H9 (cell line): ENCODE data around the gene KLC4. TPM values are rescaled to one million over a fixed set of nuclear protein-coding genes. Genes with fewer than 3 reads are reported as not detected.

Experiments
- DNase-seq: peaks from one replicate; pipeline ENCODE4 v3.0.0-alpha.2; 2017
- H2AFZ ChIP-seq: one replicate; pipeline ENCODE4 v1.6.1; 2013; ENCODE audit warnings: mild to moderate bottlenecking, low read length, control low read depth, moderate library complexity
- H2AK5ac ChIP-seq: 2 replicates; pipeline ENCODE4 v1.6.1; 2013; ENCODE audit warnings: low read length, control low read depth, mixed read lengths; ENCODE audit not compliant: insufficient read length
- H2BK120ac ChIP-seq: one replicate; pipeline ENCODE4 v1.6.1; 2013; ENCODE audit warnings: low read depth, mild to moderate bottlenecking, low read length, control low read depth, inconsistent platforms; ENCODE audit not compliant: poor library complexity, severe bottlenecking
- H2BK12ac ChIP-seq: 2 replicates; pipeline ENCODE4 v1.6.1; 2013; ENCODE audit warnings: low read length, control low read depth, mixed read lengths, low read depth; ENCODE audit not compliant: insufficient read length
- H2BK15ac ChIP-seq: 2 replicates; pipeline ENCODE4 v1.6.1; 2013; ENCODE audit warnings: low read depth, low read length, control low read depth
- H2BK20ac ChIP-seq: one replicate; pipeline ENCODE4 v1.6.1; 2013; ENCODE audit warnings: low read depth, mild to moderate bottlenecking, low read length, control low read depth, inconsistent platforms; ENCODE audit not compliant: poor library complexity, severe bottlenecking
- H2BK5ac ChIP-seq: 2 replicates; pipeline ENCODE4 v1.6.1; 2013; ENCODE audit warnings: low read length, control low read depth, mixed read lengths; ENCODE audit not compliant: insufficient read length
- H3K14ac ChIP-seq: 2 replicates; pipeline ENCODE4 v1.6.1; 2013; ENCODE audit warnings: low read length, control low read depth; ENCODE audit not compliant: insufficient read depth
- H3K18ac ChIP-seq: 2 replicates; pipeline ENCODE4 v1.6.1; 2013; ENCODE audit warnings: low read depth, mild to moderate bottlenecking, mixed read lengths, low read length, control low read depth; ENCODE audit not compliant: insufficient read length
- H3K23ac ChIP-seq: 2 replicates; pipeline ENCODE4 v1.6.1; 2013; ENCODE audit warnings: low read length, control low read depth, mixed read lengths, low read depth; ENCODE audit not compliant: insufficient read length
- H3K23me2 ChIP-seq: 2 replicates; pipeline ENCODE4 v1.6.1; 2013; ENCODE audit warnings: low read depth, mild to moderate bottlenecking, mixed read lengths, low read length, control low read depth; ENCODE audit not compliant: insufficient read length, poor library complexity, severe bottlenecking
- H3K27ac ChIP-seq: 2 replicates; pipeline ENCODE4 v1.5.1; 2013; ENCODE audit warnings: low read length, control low read depth, mixed read lengths, low read depth; ENCODE audit not compliant: insufficient read length
- H3K27me3 ChIP-seq: 2 replicates; pipeline ENCODE4 v1.6.1; 2013; ENCODE audit warnings: low read length, control low read depth, inconsistent platforms; ENCODE audit not compliant: insufficient read depth
- H3K4ac ChIP-seq: 2 replicates; pipeline ENCODE4 v1.6.1; 2013; ENCODE audit warnings: low read depth, mild to moderate bottlenecking, control low read depth, inconsistent platforms, low read length, moderate library complexity
- H3K4me1 ChIP-seq: 2 replicates; pipeline ENCODE4 v1.6.1; 2013; ENCODE audit warnings: low read length, control low read depth, inconsistent platforms; ENCODE audit not compliant: insufficient read depth
- H3K4me2 ChIP-seq: 2 replicates; pipeline ENCODE4 v1.6.1; 2013; ENCODE audit warnings: low read length, control low read depth, mixed read lengths; ENCODE audit not compliant: insufficient read length, insufficient read depth
- H3K56ac ChIP-seq: 2 replicates; pipeline ENCODE4 v1.6.1; 2013; ENCODE audit warnings: low read depth, mild to moderate bottlenecking, mixed read lengths, low read length, control low read depth; ENCODE audit not compliant: insufficient read length
- H3K79me1 ChIP-seq: 2 replicates; pipeline ENCODE4 v1.6.1; 2013; ENCODE audit warnings: low read depth, mild to moderate bottlenecking, moderate library complexity, low read length, control low read depth, inconsistent platforms; ENCODE audit not compliant: insufficient read depth, poor library complexity, severe bottlenecking
- H3K79me2 ChIP-seq: 2 replicates; pipeline ENCODE4 v1.6.1; 2013; ENCODE audit warnings: low read length, control low read depth, inconsistent platforms; ENCODE audit not compliant: insufficient read depth
- H3K9ac ChIP-seq: 2 replicates; pipeline ENCODE4 v1.6.1; 2013; ENCODE audit warnings: low read length, control low read depth, mixed read lengths; ENCODE audit not compliant: insufficient read length; ENCODE audit errors: extremely low read depth
- H3K9me3 ChIP-seq: one replicate; pipeline ENCODE4 v1.6.1; 2013; ENCODE audit warnings: low read depth, low read length, inconsistent platforms; ENCODE audit not compliant: control insufficient read depth
- H3T11ph ChIP-seq: one replicate; pipeline ENCODE4 v1.6.1; 2013; ENCODE audit warnings: mild to moderate bottlenecking, low read length, control low read depth, inconsistent platforms
- H4K20me1 ChIP-seq: one replicate; pipeline ENCODE4 v1.6.1; 2013; ENCODE audit not compliant: control insufficient read depth, insufficient read length, insufficient read depth
- H4K5ac ChIP-seq: 2 replicates; pipeline ENCODE4 v1.6.1; 2013; ENCODE audit warnings: low read depth, mild to moderate bottlenecking, mixed read lengths, low read length, control low read depth; ENCODE audit not compliant: insufficient read length
- H4K8ac ChIP-seq: replicated peaks from 2 replicates; pipeline ENCODE4 v1.6.1; 2013; ENCODE audit warnings: low read length, control low read depth, mixed read lengths, low read depth; ENCODE audit not compliant: insufficient read length
- H4K91ac ChIP-seq: 2 replicates; pipeline ENCODE4 v1.6.1; 2013; ENCODE audit warnings: low read depth, mild to moderate bottlenecking, moderate library complexity, mixed read lengths, low read length, control low read depth; ENCODE audit not compliant: insufficient read length
- H3K27ac Mint-ChIP-seq, 3 experiments: 2 replicates in 2 of 3; 3 replicates in 1 of 3; pipeline ENCODE4 v1.8.0; 2020 to 2021; ENCODE audit warnings: mixed read lengths in 3 of 3, mild to moderate bottlenecking in 1 of 3, moderate library complexity in 1 of 3
- H3K27me3 Mint-ChIP-seq: 2 replicates; pipeline ENCODE4 v1.8.0; 2021; ENCODE audit warnings: low read depth, mild to moderate bottlenecking, moderate library complexity, mixed read lengths
- H3K36me3 Mint-ChIP-seq, 3 experiments: 2 replicates in 2 of 3; 3 replicates in 1 of 3; pipeline ENCODE4 v1.8.0; 2020 to 2021; ENCODE audit warnings: low read depth in 3 of 3, mixed read lengths in 3 of 3; ENCODE audit not compliant: insufficient read depth in 1 of 3
- H3K4me1 Mint-ChIP-seq, 2 experiments: 2 replicates each; pipeline ENCODE4 v1.8.0; 2020; ENCODE audit warnings: mixed read lengths in 2 of 2
- H3K4me3 Mint-ChIP-seq, 2 experiments: 2 replicates in 1 of 2; 3 replicates in 1 of 2; pipeline ENCODE4 v1.8.0; 2020 to 2021; ENCODE audit warnings: mild to moderate bottlenecking in 2 of 2, mixed read lengths in 2 of 2, moderate library complexity in 1 of 2
- H3K9me3 Mint-ChIP-seq, 2 experiments: 2 replicates in 1 of 2; 3 replicates in 1 of 2; pipeline ENCODE4 v1.8.0; 2020; ENCODE audit warnings: mild to moderate bottlenecking in 2 of 2, mixed read lengths in 2 of 2, moderate library complexity in 1 of 2
- CTCF ChIP-seq: fragments of 200-600 bp; sonication (generic); conservative IDR thresholded peaks from 3 replicates; pipeline ENCODE4 v1.8.0; 2021; ENCODE audit warnings: antibody characterized with exemption, mild to moderate bottlenecking
- WGBS: extraction: QIAGEN DNeasy Blood & Tissue Kit; methylation state at CpG from one replicate; pipeline ENCODE4 v1.1.7; 2013; ENCODE audit warnings: missing lambda C conversion rate, low lambda C conversion rate, mixed read lengths; ENCODE audit not compliant: insufficient read length; ENCODE audit errors: extremely low coverage; 5-methylcytosine and 5-hydroxymethylcytosine counted together
- total RNA-seq: library from RNA; stranded (reverse); gene quantifications from 2 replicates; pipeline ENCODE4 v1.2.1, GENCODE V29; 2021

Gene KLC4
- total RNA-seq, 1 experiment from 2014 or later, result 29.7 TPM

- H4K91ac ChIP-seq, result no peak overlapping the region
- no peak overlapping the region for H3K9ac ChIP-seq
- H3T11ph ChIP-seq, result no peak overlapping the region
- no peak overlapping the region for H2BK12ac ChIP-seq
- H4K8ac ChIP-seq, result no peak overlapping the region
- no peak overlapping the region for H3K18ac ChIP-seq
- H2BK15ac ChIP-seq, result no peak overlapping the region
- peaks cover 73 to 80% of the 10 kb centered on the region in 2 experiments for H3K4me1 Mint-ChIP-seq
- H3K23me2 ChIP-seq, result peaks cover 3% of the 10 kb centered on the region
- no CpG with 5 or more reads among the region's 10 CpGs for WGBS
- H2BK5ac ChIP-seq, result no peak overlapping the region
- H3K4me3 Mint-ChIP-seq, result no peak overlapping the region
- H3K79me1 ChIP-seq, result no peaks in the 10 kb centered on the region
- H3K56ac ChIP-seq, result no peak overlapping the region
- H3K36me3 Mint-ChIP-seq, result peaks cover 0 to 2% (median 0%) of the 10 kb centered on the region in 3 experiments; a peak in 1 of 7 replicates
- H2AK5ac ChIP-seq, result no peak overlapping the region
- H3K27me3 Mint-ChIP-seq, result no peaks in the 10 kb centered on the region
- H3K79me2 ChIP-seq, result peaks cover 22% of the 10 kb centered on the region; the same call in 1 of the 2 replicates
- H3K23ac ChIP-seq, result no peak overlapping the region
- no peak for DNase-seq
- H3K14ac ChIP-seq, result no peak overlapping the region
- no peaks in the 10 kb centered on the region for H4K20me1 ChIP-seq
- H3K4ac ChIP-seq, result no peak overlapping the region
- no peak for TF ChIP-seq CTCF
- no peak overlapping the region for H2BK20ac ChIP-seq
- no peak overlapping the region for H3K4me2 ChIP-seq
- H3K27me3 ChIP-seq, result no peaks in the 10 kb centered on the region
- no peaks in the 10 kb centered on the region for H3K9me3 Mint-ChIP-seq
- no peaks in the 10 kb centered on the region for H3K9me3 ChIP-seq
- H3K4me1 ChIP-seq, result peaks cover 26% of the 10 kb centered on the region
- no peak overlapping the region for H2AFZ ChIP-seq
- H4K5ac ChIP-seq, result no peak overlapping the region
- peak overlapping the region in 2 of 3 experiments; percentile 87 to 99; a peak in 5 of 7 replicates for H3K27ac Mint-ChIP-seq
- no peak overlapping the region for H3K27ac ChIP-seq
- no peak overlapping the region for H2BK120ac ChIP-seq
These were observed 32.1 kb downstream of the KLC4 start for GRCh38 chr6:43091436-43091991.
